HG03064 (cell line): Measurements from ENCODE around the gene DERL2.

Experiments
- ATAC-seq: cut with Tn5 transposase; IDR thresholded peaks from one replicate; pipeline ENCODE4 v1.9.1; 2021; ENCODE audit warnings: low read depth; ENCODE audit not compliant: unreplicated experiment

DERL2 gene

DNA sequence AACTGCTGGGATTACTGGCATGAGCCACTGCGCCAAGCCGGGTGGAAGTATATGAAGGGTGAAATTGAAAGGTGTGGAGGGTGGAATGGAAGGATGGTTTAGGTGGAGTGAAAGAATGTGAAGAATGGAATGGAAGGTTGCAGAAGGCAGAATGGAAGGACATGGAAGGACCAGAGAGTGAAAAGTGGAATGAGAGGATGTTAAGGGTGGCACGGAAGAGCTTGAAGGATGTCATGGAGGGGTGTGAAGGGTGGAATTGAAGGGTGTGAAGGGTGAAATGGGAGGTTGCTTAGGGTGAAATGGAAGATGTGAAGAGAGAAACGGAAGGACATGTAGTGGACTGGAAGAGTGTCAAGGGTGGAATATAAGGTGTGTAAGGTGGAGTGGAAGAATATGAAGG is 16.6 kb upstream of the DERL2 start:
- no peak for ATAC-seq

DNA sequence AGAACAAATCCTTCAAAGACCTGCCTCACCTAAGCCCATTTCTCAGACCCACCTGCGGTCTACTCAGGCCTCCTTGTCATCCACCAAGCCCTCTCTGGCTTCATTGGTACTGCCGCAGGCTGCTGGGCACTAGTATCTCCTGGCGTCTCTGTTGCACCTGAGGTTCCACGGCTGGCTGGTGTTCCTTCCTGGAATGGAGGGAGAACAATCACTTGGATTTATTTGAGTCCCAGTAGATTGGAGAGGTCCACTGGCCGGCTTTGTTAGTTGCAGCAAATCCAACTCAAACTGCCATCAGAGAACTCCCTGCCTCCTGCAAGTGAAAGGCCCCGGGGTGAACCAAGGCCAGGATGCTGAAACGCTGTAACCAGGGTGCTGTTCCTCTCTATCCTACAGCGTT is 15.7 kb upstream of the DERL2 start:
- no peak for ATAC-seq

DNA sequence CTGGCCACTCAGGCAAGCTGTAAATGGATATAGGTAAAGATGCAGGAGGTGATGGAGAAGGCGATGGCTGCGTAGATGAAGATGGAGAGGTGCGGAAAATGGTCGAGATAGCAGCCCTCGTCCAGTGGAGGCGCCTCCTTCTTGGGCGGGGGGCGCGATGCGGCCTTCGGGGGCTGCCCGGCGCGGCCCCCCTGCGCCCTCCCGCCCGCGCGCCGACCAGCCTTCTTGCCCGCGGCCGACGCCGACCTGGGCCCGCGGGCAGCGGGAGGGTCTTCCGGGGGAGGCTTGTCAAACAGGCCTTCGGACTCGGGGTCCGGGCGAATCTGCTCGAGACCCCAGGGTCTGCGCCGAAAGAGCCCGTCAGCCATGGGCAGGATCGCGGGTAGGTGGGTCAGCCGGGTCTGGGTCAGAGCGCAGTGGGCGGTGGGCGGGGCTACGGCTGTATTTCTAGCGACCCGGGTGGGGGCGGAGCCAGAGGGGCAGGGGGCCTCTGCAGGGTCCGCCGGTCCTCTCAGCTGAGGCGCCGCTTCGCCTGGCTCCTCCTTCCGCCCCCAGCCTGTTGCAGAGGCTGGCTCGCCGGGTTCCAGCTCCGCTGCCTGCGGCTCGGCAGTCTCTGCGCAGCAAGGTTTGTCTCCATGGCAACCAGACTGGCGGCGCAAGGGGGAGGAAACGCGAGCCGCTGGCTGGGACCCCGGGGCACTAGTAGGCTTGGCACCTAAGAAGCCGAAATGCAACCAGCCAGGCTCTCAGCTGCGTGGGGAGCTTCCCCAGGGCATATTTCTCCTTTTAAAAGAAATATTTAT is 14.8 kb upstream of the DERL2 start:
- ATAC-seq, result no peak

DNA sequence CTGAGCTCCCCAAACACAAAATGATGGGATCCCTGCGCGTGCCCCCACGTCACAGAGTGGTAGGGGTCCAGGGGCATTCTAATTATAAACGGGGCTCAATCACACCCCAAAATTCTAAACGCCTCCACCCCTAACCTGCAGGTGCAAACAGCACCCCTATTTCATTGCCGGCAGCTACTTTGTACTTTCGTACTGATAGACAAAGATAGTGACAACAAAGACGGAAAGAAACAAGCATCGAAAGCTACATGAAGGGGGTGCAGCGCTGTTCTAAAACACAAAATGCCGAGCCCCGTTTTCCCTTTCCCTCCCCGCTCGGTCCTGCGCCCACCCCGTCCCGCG is 14.2 kb upstream of the DERL2 start:
- no peak for ATAC-seq

DNA sequence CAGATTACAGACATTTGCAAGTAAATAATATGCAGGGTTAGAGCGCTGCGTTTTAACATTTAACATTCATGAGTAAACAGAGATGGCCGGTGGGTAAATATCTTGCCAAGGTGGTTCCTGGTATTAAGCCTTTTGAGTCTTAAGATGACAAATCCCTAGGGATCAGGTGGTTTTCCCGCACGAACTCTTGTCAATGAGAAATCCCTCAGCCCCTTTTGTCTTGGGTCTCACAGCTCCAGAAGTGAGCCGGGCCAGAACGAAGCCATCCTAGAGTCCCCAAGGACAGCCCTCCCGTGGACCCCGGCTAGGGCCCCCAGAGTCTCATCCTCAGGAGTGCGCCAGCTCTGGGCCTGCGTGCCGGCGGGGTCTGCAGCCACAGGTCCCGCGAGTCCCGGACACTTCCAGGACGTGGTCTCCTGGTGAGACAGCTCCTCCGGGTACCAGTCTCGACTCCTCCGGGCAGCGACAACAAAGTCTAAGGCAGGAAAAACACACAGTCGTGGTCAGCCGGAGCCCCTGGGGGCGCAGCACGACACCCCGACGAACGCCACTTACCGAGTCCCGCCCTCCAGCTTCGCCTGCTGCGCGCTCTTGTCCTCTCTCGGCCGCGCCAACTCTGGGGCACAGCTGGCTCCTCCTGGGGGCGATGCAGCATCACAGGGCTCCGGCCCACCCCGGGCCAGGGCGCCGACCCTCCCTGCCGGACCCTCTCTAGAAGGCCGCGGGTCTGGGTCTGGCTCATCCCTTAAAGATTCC is 13.7 kb upstream of the DERL2 start:
- no peak for ATAC-seq

DNA sequence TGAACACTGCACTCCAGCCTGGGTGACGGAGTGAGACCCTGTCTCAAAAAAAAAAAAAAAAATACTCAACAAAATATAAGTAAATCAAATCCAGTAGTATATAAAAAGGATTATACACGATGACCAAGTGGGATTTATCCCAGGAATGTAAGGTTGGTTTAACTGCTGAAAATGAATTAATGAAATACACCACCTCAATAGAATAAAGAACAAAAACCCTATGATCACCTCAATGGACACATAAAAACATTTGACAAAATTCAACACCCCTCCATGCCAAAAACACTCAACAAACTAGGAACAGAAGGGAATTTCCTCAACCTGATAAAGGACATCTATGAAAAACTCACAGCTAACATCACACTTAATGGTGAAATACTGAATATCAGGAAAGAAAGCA is 7.0 kb upstream of the DERL2 start:
- ATAC-seq, result no peak

DNA sequence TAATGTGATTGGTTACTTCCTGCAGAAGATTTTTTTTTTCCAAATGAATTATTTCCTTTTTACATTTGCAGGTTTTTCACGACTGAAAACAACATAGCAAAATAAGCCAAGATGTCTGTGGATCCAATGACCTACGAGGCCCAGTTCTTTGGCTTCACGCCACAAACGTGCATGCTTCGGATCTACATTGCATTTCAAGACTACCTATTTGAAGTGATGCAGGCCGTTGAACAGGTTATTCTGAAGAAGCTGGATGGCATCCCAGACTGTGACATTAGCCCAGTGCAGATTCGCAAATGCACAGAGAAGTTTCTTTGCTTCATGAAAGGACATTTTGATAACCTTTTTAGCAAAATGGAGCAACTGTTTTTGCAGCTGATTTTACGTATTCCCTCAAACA is 2.8 kb upstream of the DERL2 start:
- no peak for ATAC-seq

DNA sequence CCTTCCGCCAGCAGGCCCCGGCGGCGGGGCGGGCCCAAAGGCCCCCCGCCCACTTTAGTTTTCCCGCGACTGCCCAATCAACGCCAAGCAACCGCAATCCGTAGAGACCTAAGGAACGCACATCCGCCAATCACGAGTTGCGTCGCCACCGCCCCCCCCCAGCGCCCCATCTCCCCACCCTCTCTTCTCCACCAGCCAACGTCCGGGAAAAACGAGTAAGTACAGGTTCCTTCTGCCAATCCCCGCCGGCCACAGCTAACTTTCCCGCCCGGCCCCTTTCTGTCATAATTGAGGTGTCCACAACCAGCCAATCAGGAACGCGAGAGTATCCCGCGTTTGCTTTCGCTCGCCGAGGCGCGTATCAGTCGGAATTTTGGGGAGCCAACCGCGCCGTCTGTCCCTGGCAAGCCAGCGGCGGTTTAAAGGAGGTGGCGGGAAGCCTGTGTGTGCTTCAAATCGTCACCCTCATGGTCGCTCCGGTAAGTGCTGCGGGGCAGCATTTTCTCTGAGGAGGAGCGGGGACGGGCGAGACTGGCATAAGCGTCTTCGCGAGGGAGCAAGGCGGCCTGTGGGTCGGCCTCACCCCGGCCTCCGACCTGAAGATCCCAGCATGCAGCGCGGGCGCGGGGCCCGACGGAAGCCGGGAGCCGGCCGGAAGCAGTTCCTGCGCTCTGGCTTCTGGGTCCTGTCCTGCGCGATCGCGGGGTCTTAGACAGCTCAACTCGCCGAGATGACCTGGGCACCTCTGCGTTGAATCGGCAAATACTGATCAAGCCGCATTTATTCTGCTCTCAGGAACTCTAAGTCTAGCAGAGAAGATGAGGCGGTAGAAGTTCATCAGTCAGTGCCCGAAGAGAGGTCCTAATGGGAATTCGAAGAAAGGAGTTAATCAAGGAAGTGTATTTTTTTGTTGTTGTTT is 487 bp upstream of the DERL2 start, which contains the start of gene MIS12:
MIS12 (plus strand) TSS at position 361 of the 919 bp plus-strand sequence. CDS start 2,297 bp downstream, outside the sequence.
- ATAC-seq, result peak; percentile 70

DNA sequence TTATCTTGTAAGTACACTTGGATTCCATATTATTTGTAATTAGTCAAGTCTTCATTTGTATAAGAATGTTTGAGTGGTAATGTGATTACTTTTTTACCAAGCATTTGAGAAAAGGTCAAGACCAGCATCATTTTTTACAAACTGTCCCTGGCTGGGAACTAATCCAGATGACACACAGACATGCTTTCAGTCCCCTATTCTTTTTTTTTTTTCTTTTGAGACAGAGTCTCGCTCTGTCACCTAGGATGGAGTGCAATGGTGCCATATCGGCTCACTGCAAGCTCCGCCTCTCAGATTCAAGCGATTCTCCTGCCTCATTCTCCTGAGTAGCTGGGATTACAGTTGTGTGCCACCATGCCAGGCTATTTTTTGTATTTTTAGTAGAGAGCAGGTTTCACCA is 4.5 kb downstream of the DERL2 start:
- no peak for ATAC-seq

DNA sequence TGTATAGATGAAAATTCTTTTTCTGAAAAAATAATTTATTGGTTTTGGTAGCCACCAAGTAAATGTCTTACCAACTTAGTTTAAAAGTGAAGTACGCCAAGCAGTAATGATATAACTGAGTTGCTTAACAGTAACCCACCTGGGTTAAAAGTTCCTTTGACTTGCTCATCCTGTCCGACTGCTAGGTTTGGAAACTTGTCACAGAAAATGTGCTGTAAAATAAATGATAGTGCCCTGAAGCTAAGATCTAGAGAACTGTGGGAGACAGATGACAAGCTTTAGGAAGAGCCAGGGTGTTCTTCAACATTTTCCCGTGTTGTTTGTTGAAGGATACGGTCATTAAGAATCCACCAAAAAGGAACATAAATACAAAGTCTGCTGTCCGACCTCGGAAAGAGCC is 5.0 kb downstream of the DERL2 start:
- no peak for ATAC-seq

DNA sequence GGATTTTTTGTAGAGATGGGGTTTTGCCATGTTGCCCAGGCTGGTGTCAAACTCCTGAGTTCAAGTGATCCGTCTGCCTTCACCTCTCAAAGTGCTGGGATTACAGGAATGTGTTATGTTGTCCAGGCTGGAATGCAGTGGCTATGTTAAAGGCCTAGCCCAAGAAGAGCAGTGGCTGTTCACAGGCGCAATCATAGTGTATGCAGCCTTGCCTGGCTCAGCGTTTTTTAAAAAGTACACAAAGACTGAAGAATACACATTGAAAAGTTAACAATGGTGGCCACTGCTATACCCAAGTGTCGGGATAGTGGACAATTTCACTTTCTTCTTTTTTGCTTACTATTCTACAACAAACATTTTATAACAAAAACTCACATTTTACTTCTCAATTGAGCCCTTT is 7.0 kb downstream of the DERL2 start:
- ATAC-seq, result no peak

DNA sequence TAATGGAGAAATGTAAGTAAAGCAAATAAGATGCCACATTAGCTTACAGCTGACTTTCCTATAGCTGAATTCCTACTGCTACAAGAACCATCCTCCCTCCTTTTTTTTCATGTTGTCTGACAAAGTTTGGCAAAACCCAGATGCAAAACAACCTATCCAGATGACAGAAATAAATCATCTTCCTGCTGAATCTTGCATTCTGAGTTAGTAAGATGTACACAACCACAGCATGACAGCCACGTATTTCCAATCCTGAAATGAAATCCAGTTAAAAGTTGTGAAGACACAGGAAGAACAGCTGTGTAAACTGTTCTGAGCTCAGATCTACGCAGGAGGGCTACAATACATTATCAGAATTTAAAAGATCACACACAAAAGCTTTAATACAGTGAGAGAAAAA is 12.1 kb downstream of the DERL2 start:
- ATAC-seq, result no peak

DNA sequence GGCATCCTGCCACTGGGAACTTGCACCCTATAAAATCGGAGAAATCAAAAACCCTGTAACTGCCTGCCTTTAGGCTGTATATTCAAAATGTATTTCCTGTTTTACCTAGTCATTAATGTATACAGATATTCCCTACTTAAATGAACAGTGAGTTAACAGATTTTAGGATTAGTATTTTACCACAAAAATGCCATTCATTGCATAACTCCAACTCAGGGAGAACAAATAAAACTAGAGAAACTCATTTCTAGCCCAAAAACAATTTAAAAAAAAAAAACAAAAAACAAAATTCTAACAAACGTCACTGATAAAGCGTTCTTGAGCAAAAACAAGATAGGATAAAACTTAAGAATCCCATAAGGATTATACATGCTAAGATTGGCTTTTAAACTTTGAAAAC is 13.5 kb downstream of the DERL2 start:
- ATAC-seq, result no peak

DNA sequence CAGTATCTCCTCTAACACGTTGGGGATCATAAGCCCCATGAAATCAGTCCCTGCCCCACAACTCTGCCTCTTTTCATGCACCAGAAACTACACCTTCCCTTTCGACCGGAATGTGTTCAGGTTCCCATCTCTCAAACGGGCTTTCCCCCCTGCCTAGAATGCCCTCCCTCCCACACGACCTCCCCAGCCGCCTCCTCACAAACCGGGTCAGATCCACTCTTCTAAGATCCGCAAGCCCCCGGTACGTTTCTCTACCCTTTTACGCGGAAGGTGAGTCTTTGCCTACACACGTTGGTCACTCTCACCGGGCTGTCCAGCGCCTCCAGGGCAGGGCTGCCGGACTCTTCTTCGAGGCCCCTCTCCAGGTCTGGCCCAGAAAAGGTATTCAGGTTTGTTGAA is 17.9 kb downstream of the DERL2 start:
- ATAC-seq, result no peak

DNA sequence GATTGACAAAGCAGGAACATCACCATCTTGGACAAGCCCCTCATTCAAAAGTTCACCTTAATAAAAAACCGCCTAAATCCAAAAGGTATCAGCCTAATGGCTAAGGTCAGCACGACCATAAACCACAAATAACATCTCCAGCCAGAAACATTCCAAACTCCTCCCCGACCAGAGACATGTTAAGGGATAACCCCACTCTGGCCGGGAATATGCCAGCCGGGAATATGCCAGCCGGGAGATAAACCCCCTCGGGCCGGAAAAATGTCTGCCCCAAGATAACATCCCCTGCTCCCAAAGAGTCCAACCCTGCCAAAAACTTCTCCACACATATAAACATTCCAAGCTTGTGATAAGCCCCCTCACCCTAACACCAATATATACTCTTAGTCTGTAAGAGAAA is 18.6 kb downstream of the DERL2 start:
- no peak for ATAC-seq

DNA sequence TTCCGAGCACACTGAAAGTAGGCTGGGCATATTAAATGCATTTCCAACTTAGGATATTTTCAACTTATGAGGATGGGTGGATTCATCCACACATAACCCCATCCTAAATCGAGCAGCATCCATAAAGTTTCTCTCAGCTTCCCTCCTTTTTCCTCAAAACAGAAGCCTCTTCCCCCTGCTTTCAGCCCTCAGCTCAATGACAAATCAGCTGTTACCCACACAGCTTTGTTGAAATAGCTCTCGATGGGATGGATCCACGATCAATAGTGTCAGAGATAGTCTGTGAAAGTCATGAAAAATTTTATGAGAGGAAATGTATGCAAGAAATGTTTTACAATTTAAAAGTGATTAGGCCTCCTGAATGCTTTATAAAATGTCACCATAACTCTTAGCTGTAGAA is 19.7 kb downstream of the DERL2 start:
- ATAC-seq, result no peak

DNA sequence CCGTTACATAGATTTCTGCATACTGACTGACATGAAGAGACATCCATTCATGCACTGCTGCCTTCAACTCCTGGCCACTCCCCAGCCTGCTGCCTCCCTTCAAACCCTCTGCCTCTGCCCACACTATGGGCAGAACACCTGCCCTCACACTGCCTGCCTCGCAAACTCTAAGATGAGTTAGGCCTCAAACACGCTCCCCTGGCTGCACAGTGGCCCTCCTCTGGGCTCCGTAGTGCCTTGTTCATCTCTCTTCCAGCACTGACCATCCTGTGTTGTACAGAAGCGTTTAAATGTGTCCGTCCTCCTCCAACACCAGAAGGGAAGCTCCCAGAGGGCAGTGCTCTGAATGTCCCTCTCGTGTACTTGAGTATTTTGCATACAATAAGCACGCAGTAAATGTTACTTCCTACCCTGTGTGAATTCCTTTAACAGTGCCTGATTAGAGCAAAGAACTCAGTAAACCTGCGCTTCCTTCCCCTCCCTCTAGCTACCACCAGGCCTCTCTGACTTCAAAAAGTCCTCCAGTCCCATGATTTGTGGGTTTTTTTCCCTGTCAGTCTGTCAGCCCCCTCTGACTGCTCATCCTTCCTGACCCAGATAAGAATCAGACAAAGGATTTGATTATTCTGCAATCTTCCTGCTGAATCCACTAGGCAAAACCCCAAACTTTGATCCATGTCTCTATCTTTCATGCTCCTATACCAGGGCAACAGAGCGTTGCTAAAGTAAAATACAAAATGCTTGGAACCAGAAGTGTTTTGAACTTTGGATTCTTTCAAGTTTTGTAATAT is 21.1 kb downstream of the DERL2 start:
- ATAC-seq, result no peak

DNA sequence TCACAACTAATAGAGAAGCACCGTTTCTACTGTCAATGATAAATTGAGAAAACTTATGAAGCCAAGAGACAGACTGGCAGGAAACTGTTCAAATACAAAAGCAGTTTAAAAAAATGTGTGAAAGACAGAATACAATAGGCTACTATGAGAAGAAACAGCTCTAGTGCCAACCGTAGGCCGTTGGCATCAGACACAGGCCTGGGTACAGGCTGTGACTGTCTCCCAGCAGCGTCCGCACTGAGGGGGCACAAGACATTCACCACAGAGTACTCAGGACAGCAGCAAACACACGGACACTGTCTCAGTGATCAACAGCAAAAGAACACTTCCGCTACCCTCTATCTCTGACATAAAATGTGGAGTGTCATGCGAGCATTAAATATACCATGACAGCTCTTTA is 39.2 kb downstream of the DERL2 start:
- no peak for ATAC-seq

DNA sequence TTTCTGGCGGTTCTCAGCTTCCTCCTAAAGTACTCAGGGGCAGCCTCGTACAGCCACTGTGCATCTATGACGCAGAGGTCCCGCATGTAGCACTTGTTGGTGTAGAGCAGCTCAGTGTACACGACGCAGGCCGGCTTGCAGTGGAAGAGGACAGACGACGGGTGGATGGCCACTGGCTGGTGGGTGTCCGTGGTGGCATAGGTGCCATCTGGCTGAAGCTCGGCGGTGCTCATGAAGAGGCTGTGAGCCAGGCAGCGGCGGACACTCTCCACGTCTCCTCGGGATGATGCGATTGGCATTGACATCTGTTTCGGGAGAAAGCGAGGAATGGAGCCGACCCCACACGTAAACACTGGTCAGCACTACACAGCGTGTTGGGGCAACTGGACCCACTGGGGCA is 41.8 kb downstream of the DERL2 start:
- ATAC-seq, result no peak

DNA sequence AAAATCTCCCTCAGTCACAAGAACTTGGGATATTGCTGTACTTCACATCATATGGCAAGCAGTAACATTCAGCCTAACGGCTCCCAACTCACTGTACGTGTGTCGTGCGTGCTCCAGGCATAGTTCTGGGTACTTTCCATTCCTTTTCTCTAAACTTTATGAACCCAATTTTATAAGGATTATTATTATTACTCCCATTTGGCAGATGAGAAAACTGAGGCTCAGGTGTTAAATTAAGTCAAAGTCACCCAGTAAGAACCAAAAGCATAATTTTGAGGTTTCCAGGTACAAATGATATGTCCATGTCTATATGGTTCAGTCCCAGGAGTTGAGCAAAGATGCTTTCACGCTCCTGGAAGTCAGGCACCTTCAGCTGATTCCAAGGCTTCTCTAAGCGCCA is 42.2 kb downstream of the DERL2 start:
- no peak for ATAC-seq

DNA sequence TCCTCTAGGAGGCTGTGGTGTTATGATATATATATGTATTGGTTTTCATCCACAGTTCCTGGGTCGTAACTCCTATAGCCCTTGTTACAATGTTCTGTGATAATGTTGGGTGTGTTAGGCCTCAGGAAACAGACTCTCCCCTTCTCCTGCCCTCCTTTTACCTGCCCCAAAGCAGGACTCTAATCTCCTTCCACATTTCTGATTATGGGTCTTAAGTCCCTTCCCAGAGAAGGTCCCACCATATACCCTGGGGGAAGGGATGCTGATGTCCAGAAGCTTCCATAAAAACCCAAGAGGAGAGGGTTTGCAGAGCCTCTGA is 46.6 kb downstream of the DERL2 start:
- ATAC-seq, result no peak
